ENCODE results near the gene ANXA6. TPM values are rescaled to one million over a fixed set of nuclear protein-coding genes. Genes with fewer than 3 reads are reported as not detected.

Gene ANXA6
- total RNA-seq, 1 experiment from 2014 or later, result 95.9 TPM

DNA sequence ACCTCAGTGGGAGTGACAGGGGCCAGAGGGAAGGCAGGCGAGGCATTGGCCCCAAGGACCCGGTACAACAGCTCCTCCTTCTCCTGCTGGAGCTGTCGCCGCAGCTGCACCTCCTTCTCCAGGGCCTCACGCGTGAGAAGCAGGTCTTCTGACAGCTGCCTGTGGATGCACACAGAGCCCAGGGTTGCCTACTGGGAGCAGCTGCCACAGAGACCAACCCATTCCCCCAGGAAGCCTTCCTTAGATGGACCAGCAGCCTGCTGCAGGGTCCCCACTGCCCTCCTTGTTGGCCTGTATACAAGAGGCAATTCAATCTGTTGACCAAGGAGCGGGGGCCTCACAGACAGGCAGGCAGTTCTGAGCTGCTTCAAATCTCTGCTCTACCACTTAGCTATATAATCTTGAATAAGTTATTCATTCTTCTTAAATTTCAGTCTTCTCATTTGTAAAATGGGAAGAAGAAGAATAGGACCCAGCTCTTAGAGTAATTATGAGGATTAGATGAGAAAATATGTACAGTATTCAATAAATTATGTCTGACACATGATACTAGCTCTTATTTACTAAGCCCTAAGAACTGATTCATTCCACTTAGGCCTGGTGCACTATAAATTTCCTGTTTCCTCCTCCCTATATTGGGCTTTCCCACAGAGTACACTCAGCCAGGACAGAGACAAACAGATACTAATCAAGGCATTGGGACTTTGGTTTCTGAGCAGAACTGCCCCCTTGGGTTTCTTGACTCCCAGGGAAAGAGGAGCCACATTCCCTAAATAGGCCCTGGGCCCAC lies 26.1 kb upstream of the ANXA6 start:
- ChIA-PET POLR2A (ENCODE audit: low non-redundant PET) (no interaction called here), CTCF (no interaction called here)
- TF ChIP-seq, protein P1, sequence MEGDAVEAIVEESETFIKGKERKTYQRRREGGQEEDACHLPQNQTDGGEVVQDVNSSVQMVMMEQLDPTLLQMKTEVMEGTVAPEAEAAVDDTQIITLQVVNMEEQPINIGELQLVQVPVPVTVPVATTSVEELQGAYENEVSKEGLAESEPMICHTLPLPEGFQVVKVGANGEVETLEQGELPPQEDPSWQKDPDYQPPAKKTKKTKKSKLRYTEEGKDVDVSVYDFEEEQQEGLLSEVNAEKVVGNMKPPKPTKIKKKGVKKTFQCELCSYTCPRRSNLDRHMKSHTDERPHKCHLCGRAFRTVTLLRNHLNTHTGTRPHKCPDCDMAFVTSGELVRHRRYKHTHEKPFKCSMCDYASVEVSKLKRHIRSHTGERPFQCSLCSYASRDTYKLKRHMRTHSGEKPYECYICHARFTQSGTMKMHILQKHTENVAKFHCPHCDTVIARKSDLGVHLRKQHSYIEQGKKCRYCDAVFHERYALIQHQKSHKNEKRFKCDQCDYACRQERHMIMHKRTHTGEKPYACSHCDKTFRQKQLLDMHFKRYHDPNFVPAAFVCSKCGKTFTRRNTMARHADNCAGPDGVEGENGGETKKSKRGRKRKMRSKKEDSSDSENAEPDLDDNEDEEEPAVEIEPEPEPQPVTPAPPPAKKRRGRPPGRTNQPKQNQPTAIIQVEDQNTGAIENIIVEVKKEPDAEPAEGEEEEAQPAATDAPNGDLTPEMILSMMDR (conservative IDR thresholded peaks at IDR 0.05; ENCODE audit: low read depth, low read length), result no peak
- no peak for TF ChIP-seq EZH2 (IDR thresholded peaks at IDR 0.05; ENCODE audit: borderline replicate concordance, low read depth, low read length, poor library complexity, severe bottlenecking)
- DNase-seq (ENCODE audit: low spot score), result peak; percentile 24
- intact Hi-C loops (cut with micrococcal nuclease; ENCODE audit: unreplicated experiment), result no loop called here
- H3K27ac ChIP-seq (ENCODE audit: low read depth, low read length, poor library complexity, severe bottlenecking), result no peak overlapping the region
- no peaks in the 10 kb centered on the region for H3K36me3 ChIP-seq (ENCODE audit: insufficient read depth, low read length, poor library complexity, severe bottlenecking)
- H3K9me3 ChIP-seq (ENCODE audit: low read depth, low read length, poor library complexity, severe bottlenecking), result no peaks in the 10 kb centered on the region
- BruUV-seq (replicated peaks), result no TSS peak
- H3K4me1 ChIP-seq (ENCODE audit: insufficient read depth, low read length, poor library complexity, severe bottlenecking), result peaks cover 15% of the 10 kb centered on the region
- no peaks in the 10 kb centered on the region for H3K27me3 ChIP-seq (replicated peaks; ENCODE audit: insufficient read depth, low read depth, low read length, poor library complexity)
- no peak overlapping the region for H3K4me3 ChIP-seq (ENCODE audit: low read depth, low read length, poor library complexity, severe bottlenecking)

GRCh38 chr5:151182976-151183375 lies 25.4 kb upstream of the ANXA6 start:
- CTCF ChIA-PET, result no interaction called here
- Histone ChIP-seq H3K27ac (ENCODE audit: low read depth, low read length, poor library complexity, severe bottlenecking) (no peak overlapping the region), H3K4me1 (ENCODE audit: insufficient read depth, low read length, poor library complexity, severe bottlenecking) (peaks cover 15% of the 10 kb centered on the region), H3K36me3 (ENCODE audit: insufficient read depth, low read length, poor library complexity, severe bottlenecking) (no peaks in the 10 kb centered on the region), H3K27me3 (replicated peaks; ENCODE audit: insufficient read depth, low read depth, low read length, poor library complexity) (no peaks in the 10 kb centered on the region), H3K9me3 (ENCODE audit: low read depth, low read length, poor library complexity, severe bottlenecking) (no peaks in the 10 kb centered on the region), H3K4me3 (ENCODE audit: low read depth, low read length, poor library complexity, severe bottlenecking) (no peak overlapping the region)
- intact Hi-C loops (cut with micrococcal nuclease; ENCODE audit: unreplicated experiment), result no loop called here
- POLR2A ChIA-PET (ENCODE audit: low non-redundant PET), result no interaction called here
- TF ChIP-seq EZH2 (IDR thresholded peaks at IDR 0.05; ENCODE audit: borderline replicate concordance, low read depth, low read length, poor library complexity, severe bottlenecking), result no peak
- TF ChIP-seq, protein P1 (conservative IDR thresholded peaks at IDR 0.05; ENCODE audit: low read depth, low read length), result no peak
- BruUV-seq (replicated peaks), result no TSS peak
- DNase-seq (ENCODE audit: low spot score), result no peak

DNA sequence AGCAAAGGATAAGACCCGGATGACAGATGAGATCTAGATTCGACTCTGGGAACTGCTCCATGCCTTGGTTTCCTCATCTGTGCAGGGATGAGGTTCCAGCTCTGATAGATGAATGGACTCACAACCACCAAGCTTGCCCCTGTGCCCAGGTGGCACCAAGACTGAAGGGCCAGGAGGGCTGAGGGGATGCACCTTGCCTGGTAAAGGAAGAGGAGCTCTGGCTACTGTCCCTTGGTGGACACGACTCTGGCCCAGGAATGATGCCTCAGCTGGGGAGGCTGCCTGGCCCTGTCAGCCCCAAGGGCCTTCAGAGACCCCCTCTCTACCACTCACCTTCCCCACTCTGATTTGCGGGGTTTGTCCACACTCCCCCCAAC lies 24.9 kb upstream of the ANXA6 start:
- TF ChIP-seq EZH2 (IDR thresholded peaks at IDR 0.05; ENCODE audit: borderline replicate concordance, low read depth, low read length, poor library complexity, severe bottlenecking), result no peak
- TF ChIP-seq, protein P1 (conservative IDR thresholded peaks at IDR 0.05; ENCODE audit: low read depth, low read length), result no peak
- no TSS peak for BruUV-seq (replicated peaks)
- DNase-seq (ENCODE audit: low spot score), result no peak
- CTCF ChIA-PET, result interaction anchor here (0.5 kb wide), 1 partner anchor 33 kb away, joined by 3 read pairs; no protein-coding TSS in a partner anchor
- Histone ChIP-seq H3K4me1 (ENCODE audit: insufficient read depth, low read length, poor library complexity, severe bottlenecking) (peaks cover 15% of the 10 kb centered on the region), H3K9me3 (ENCODE audit: low read depth, low read length, poor library complexity, severe bottlenecking) (no peaks in the 10 kb centered on the region), H3K27ac (ENCODE audit: low read depth, low read length, poor library complexity, severe bottlenecking) (no peak overlapping the region), H3K27me3 (replicated peaks; ENCODE audit: insufficient read depth, low read depth, low read length, poor library complexity) (no peaks in the 10 kb centered on the region), H3K36me3 (ENCODE audit: insufficient read depth, low read length, poor library complexity, severe bottlenecking) (no peaks in the 10 kb centered on the region), H3K4me3 (ENCODE audit: low read depth, low read length, poor library complexity, severe bottlenecking) (no peak overlapping the region)
- POLR2A ChIA-PET (ENCODE audit: low non-redundant PET), result no interaction called here
- intact Hi-C loops (cut with micrococcal nuclease; ENCODE audit: unreplicated experiment), result no loop called here

All from A673 (cell line).